ENCODE measurements around the gene DISC1. TPM values are rescaled to one million over a fixed set of nuclear protein-coding genes. Genes with fewer than 3 reads are reported as not detected.

Gene DISC1
- total and polyA plus RNA-seq, 2 donors (not counting 1 experiment from before 2014, with no cell fraction given), result 2.7 to 4.3 TPM

GRCh38 chr1:231706934-231707333 is 80.3 kb downstream of the DISC1 start:
- Histone ChIP-seq H2AFZ (ENCODE audit: insufficient read depth, low read depth, low read length, poor library complexity, severe bottlenecking) (no peak overlapping the region), H3K4me3 (ENCODE audit: control extremely low read depth in 1 of 5, extremely low read depth in 1 of 5, insufficient read depth in 1 of 5, low read depth in 2 of 5, low read length in 4 of 5) (no peak overlapping the region), H4K20me1 (ENCODE audit: control insufficient read depth, insufficient read depth, low read length, poor library complexity, severe bottlenecking) (no peaks in the 10 kb centered on the region), H3K27me3 (replicated peaks in 1 of 4; ENCODE audit: control extremely low read depth in 1 of 4, control insufficient read depth in 3 of 4, insufficient read depth in 4 of 4, low read length in 3 of 4) (peaks cover 0 to 7% (median 0%) of the 10 kb centered on the region in 4 experiments), H3K36me3 (replicated peaks in 1 of 2; ENCODE audit: control extremely low read depth in 1 of 2, control insufficient read depth in 1 of 2, extremely low read depth in 1 of 2, insufficient read depth in 2 of 2, low read length in 1 of 2) (no peaks in the 10 kb centered on the region), H3K27ac (ENCODE audit: low read length in 2 of 2) (no peak overlapping the region), H3K9ac (ENCODE audit: low read length) (no peak overlapping the region), H3K9me3 (ENCODE audit: control extremely low read depth in 1 of 3, control insufficient read depth in 2 of 3, insufficient read depth in 1 of 3, low read length in 2 of 3) (no peaks in the 10 kb centered on the region), H3K4me1 (ENCODE audit: control insufficient read depth in 2 of 2, insufficient read depth in 2 of 2, low read length in 2 of 2) (peaks cover 0 to 3% of the 10 kb centered on the region in 2 donors), H3K4me2 (replicated peaks; ENCODE audit: low read depth, low read length, poor library complexity, severe bottlenecking) (no peak overlapping the region), H3K79me2 (ENCODE audit: control insufficient read depth, insufficient read depth, low read length) (no peaks in the 10 kb centered on the region)
- Mint-ChIP-seq H3K4me1 (peaks cover 4% of the 10 kb centered on the region), H3K9me3 (ENCODE audit: insufficient read depth) (no peaks in the 10 kb centered on the region), H3K4me3 (no peak overlapping the region), H3K27me3 (peaks cover 13% of the 10 kb centered on the region), H3K27ac (no peak overlapping the region)
- POLR2A ChIA-PET, result no interaction called here
- ATAC-seq (ENCODE audit: low read depth) (no peak), DNase-seq (no peak)
- intact Hi-C loops (cut with micrococcal nuclease), result no loop called here
- no peak for TF ChIP-seq CTCF (IDR thresholded peaks at IDR 0.05)
- no peak for TF ChIP-seq EZH2 (IDR thresholded peaks at IDR 0.05; ENCODE audit: borderline replicate concordance, insufficient read depth, low read depth, low read length, poor library complexity, severe bottlenecking)
- CTCF ChIA-PET, result no interaction called here
- WGBS (ENCODE audit: insufficient coverage), result 100% methylated on average over 1 of the region's 3 CpGs

- H3K9me3 Mint-ChIP-seq (ENCODE audit: insufficient read depth), result no peaks in the 10 kb centered on the region
- Histone ChIP-seq H3K4me2 (replicated peaks; ENCODE audit: low read depth, low read length, poor library complexity, severe bottlenecking) (no peak overlapping the region), H3K27ac (ENCODE audit: low read length in 2 of 2) (no peak overlapping the region), H4K20me1 (ENCODE audit: control insufficient read depth, insufficient read depth, low read length, poor library complexity, severe bottlenecking) (no peaks in the 10 kb centered on the region), H2AFZ (ENCODE audit: insufficient read depth, low read depth, low read length, poor library complexity, severe bottlenecking) (no peak overlapping the region), H3K4me1 (ENCODE audit: control insufficient read depth in 2 of 2, insufficient read depth in 2 of 2, low read length in 2 of 2) (peaks cover 0 to 3% of the 10 kb centered on the region in 2 donors), H3K36me3 (replicated peaks in 1 of 2; ENCODE audit: control extremely low read depth in 1 of 2, control insufficient read depth in 1 of 2, extremely low read depth in 1 of 2, insufficient read depth in 2 of 2, low read length in 1 of 2) (no peaks in the 10 kb centered on the region), H3K9me3 (ENCODE audit: control extremely low read depth in 1 of 3, control insufficient read depth in 2 of 3, insufficient read depth in 1 of 3, low read length in 2 of 3) (no peaks in the 10 kb centered on the region), H3K79me2 (ENCODE audit: control insufficient read depth, insufficient read depth, low read length) (no peaks in the 10 kb centered on the region), H3K4me3 (ENCODE audit: control extremely low read depth in 1 of 5, extremely low read depth in 1 of 5, insufficient read depth in 1 of 5, low read depth in 2 of 5, low read length in 4 of 5) (no peak overlapping the region), H3K9ac (ENCODE audit: low read length) (no peak overlapping the region), H3K27me3 (replicated peaks in 1 of 4; ENCODE audit: control extremely low read depth in 1 of 4, control insufficient read depth in 3 of 4, insufficient read depth in 4 of 4, low read length in 3 of 4) (peaks cover 0 to 9% (median 0%) of the 10 kb centered on the region in 4 experiments)
- H3K27me3 Mint-ChIP-seq, result peaks cover 13% of the 10 kb centered on the region
- no peak for DNase-seq
- ChIA-PET POLR2A (no interaction called here), CTCF (no interaction called here)
- intact Hi-C loops (cut with micrococcal nuclease), result no loop called here
- no peak overlapping the region for H3K4me3 Mint-ChIP-seq
- H3K27ac Mint-ChIP-seq, result no peak overlapping the region
- peaks cover 4% of the 10 kb centered on the region for H3K4me1 Mint-ChIP-seq
- TF ChIP-seq EZH2 (IDR thresholded peaks at IDR 0.05; ENCODE audit: borderline replicate concordance, insufficient read depth, low read depth, low read length, poor library complexity, severe bottlenecking), result no peak
- ATAC-seq (ENCODE audit: low read depth), result no peak
These were observed 80.8 kb downstream of the DISC1 start for GRCh38 chr1:231707407-231707806.
